Kasumi-1 (cell line): Measurements from ENCODE around the gene CTNND2.

Source experiments
- DNase-seq, 2 experiments: peaks; one replicate each; lab custom pipeline; 2025; lab: John Stamatoyannopoulos, UW

CTNND2 gene

GRCh38 chr5:11594021-11594420 lies 310.2 kb downstream of the CTNND2 start:
- DNase-seq: no peak

DNA sequence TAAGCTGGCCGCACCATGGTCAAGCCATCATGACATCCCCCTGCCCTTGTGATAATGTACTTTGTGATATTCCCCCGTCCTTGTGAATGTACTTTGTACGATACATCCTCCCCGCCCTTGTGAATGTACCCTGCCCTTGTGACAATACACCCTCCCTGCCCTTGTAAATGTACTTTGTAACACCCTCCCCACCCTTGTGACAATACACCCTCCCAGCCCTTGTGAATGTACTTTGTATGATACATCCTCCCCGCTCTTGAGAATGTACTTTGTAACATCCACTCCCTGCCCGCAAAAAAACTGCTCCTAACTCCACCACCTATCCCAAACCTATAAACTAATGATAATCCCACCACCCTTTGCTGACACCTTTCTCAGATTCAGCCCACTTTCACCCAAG lies 313.8 kb downstream of the CTNND2 start:
- DNase-seq: no peak

DNA sequence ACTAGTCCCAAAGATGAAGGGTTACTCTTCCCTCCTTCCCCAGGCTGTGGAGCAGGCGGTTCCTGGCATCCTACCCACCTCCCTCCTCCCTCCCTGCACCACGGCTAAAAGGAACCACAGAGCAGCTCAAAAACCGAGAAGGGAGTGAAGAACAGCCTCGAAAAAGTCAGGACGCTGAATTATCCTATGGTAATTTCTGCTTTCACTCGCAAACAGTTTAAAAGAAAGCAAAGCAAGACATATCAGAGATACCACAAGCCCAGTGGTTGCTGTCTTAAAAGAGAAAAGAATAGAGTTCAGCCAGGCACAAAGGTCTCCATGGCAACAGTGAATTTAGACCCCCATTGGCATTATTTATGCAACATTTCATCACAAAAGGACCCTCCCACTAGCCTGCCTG lies 315.4 kb downstream of the CTNND2 start:
- DNase-seq: no peak

DNA sequence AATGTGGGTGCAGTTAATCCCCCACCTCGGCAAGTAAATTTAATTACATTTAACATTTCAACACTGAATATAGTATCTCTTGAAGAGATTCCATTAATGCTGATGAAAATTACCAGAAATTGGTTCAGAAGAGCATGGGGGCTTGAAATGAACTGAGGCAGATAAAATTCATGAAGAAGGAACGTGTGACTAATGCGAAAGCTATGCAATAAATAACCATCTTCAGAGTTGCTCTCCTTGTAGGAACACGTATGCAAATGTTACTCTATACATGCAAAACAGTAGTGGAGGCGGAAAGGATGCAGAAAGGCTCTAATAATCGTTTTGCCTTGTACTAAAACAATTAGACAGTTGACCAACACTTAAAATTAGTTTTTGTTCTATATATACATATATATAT lies 320.2 kb downstream of the CTNND2 start:
- DNase-seq: no peak

GRCh38 chr5:11579351-11579750 lies 324.9 kb downstream of the CTNND2 start:
- DNase-seq: no peak

GRCh38 chr5:11574787-11575186 lies 329.5 kb downstream of the CTNND2 start:
- DNase-seq: no peak

DNA sequence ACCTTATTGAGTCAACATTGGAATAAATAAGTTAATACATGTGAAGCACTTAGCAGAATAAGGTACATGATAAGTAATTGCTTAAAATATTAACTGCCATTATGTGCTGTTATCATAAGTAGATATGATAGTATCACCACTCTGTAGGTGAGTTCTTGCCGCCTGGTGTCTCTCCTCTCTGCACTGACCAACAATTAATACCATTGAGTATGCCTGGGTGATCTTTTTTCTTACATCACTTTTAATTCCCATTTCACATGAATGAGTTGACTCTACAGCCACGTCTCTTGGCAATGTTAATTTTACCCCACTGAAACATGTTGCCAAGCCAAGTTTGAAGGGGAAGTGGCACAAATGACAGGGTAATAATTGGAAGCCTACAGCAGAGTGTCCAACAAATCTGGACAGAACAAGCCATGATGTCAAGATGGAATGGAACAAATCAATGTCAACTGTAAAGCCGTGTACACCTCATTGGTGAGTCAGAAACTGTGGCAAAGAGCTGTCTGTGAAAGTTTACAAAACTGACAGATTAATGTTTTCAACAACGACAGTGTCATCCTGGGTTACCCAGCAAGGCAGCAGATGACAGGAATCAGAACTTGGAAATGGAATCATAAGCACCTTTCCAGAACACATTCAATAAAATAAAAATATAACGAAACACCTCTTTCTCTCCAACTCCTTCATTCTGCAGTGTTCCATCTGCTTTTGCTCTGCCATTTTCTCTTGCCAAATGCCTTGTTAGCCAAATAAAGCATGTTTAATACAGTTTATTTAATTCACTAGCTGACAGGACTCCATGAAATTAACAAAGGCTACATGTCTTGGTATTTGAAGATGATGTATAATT lies 330.9 kb downstream of the CTNND2 start:
- no peak for DNase-seq

- no peak for DNase-seq
These were observed 339.5 kb downstream of the CTNND2 start for GRCh38 chr5:11564706-11565105.

- no peak for DNase-seq
These were observed 340.4 kb downstream of the CTNND2 start for GRCh38 chr5:11563822-11564221.

DNA sequence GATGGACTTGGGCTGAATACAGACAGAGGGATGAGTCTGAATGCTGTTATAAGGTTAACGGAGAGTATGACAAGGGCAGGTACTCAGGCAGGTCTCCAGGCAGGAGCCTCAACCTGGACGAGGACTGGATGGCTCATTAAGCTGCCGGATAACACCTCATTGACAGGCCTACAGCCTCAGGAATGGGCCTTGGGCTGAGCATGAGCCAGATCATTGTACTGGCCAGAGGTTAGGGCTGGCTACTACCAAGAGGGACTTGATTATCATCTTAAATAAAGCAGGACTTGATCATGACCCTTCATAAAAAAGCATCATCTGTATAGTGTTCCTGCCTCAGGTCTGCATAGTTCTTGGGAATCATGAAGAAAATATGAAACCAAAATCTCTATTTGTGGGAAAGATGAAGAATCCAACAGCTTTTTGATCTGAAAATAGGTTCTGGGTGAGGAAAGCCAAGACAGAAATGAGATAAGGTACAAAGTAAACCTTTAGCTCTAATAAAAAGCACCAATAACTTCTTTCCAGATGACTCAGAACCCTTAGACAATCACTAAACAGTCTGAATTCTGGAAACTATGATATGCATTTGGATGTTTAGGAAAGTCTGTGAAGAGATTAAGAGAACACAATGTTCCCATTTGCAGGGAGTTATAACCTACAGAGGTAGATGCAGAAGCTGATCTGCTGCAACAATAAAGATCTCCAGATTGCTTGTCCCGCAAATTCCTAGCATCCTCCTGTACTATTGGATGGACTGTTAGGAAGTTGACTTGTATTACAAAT lies 343.1 kb downstream of the CTNND2 start:
- no peak for DNase-seq

- no peak for DNase-seq
These were observed 347.2 kb downstream of the CTNND2 start for GRCh38 chr5:11557063-11557462.

DNA sequence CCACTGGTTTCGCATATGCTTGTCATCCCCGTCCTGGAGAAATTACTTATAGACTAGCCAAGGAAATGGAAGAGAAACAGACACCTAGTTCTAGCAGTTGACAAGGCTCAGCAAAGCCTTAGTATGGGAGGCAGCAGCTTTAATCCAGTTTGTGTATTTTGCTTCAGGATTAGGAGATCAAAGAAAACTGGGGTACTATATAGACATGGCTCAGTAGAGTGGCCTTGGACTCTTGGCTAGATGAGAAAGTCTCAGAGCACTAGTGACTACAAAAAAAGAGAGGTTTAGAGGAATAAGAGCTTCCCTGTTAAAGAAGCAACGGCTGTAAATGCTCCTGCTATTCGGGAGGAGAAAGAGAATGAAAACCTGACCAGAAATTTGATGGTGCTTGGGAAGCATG lies 349.1 kb downstream of the CTNND2 start:
- no peak for DNase-seq

- DNase-seq: no peak
These were observed 356.5 kb downstream of the CTNND2 start for GRCh38 chr5:11547730-11548129.

GRCh38 chr5:11547140-11547539 lies 357.1 kb downstream of the CTNND2 start:
- DNase-seq: no peak

GRCh38 chr5:11540112-11540511 lies 364.1 kb downstream of the CTNND2 start:
- no peak for DNase-seq

GRCh38 chr5:11531811-11532555 lies 372.3 kb downstream of the CTNND2 start:
- DNase-seq: no peak

GRCh38 chr5:11528720-11529119 lies 375.5 kb downstream of the CTNND2 start:
- DNase-seq: no peak

DNA sequence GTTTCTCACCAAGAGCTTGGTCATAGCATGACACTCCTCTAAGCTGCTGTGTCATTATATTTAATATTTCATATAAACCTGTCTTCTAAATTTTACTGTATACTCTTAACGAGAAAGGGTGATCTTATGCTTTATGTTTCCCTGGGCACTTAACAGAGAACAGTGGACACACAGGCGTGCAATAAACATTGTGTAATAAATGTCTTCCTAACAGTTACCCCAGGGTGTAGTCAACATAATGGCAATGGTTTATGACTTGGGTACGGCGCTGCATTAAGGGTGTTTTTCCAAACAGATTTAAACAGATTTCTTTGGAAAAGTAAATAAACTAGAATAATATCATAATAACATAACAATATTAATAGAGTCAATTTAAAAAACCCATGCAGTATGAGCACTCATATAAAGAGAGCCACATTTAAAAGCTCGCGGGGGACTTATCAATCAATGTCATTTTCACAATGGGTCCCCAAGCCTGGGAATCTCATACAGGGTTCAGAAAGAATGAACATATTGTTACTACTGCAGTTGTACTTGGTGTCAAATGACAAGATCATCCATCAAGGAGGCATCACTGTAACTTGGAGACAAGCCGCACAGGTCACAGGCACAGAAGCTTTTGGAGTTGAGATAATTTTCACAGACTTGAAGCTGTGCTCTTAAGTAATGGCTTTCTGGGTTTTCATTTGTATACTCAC lies 376.4 kb downstream of the CTNND2 start:
- no peak for DNase-seq

- no peak for DNase-seq
These were observed 379.2 kb downstream of the CTNND2 start for GRCh38 chr5:11525020-11525419.

DNA sequence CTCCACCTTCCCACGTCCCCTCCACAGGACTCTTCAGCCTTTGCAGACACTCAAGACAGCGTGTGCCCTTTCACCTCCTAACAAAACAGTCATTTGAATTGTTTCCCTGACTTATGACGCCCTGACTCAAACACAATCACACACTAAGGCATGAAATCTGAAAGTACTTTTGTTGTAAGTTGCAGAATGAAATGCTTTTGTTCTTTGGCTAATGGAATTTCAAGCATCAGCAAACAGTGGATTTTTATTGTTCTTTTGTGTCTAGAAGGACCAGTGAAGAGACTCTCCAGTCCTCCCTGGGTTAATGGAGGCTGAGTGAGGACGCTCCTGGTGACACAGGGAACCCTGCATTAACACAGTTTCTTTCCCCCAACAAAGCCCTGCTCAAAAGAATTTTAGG lies 380.1 kb downstream of the CTNND2 start:
- no peak for DNase-seq

DNA sequence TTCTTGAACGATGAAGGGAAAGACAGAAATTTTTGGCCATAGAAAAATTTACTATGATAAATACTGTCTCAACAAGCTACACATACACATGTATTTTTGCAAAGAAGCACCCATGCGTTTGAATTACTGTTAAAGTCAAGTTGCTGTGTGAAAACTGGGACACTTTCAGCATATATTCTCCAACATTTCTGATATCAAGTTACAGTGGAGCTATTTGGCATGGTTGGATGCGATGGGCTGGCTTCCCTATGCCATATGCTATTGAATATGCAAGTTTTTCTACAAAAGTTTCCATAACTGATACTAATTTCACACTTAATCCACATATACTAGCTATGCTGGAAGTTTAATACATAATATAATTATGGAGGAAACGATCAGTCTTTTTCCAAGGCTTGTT lies 381.4 kb downstream of the CTNND2 start:
- DNase-seq: no peak
